ENCODE results near the gene VTCN1.

DNA sequence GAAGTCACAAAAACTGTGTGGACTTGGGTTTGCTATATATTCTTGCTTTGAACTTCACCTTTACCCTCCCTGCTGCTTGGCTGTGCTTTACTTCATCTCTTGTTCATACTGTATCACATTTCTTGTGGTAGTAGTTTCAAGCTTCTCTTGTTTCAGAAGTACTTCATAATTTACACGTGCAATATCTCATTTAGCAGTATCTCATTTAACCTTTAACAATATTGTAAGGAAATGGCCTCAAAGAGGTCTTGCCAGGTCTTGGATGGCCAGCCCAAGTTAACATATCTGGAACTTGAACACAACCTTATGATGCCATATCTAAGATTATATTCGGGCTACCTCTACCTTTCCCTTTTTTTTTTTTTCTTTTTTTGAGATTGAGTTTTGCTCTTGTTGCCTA is 87.5 kb downstream of the VTCN1 start:
- no peak for TF ChIP-seq POLR2A (IDR thresholded peaks at IDR 0.05)
- TF ChIP-seq, protein P1, sequence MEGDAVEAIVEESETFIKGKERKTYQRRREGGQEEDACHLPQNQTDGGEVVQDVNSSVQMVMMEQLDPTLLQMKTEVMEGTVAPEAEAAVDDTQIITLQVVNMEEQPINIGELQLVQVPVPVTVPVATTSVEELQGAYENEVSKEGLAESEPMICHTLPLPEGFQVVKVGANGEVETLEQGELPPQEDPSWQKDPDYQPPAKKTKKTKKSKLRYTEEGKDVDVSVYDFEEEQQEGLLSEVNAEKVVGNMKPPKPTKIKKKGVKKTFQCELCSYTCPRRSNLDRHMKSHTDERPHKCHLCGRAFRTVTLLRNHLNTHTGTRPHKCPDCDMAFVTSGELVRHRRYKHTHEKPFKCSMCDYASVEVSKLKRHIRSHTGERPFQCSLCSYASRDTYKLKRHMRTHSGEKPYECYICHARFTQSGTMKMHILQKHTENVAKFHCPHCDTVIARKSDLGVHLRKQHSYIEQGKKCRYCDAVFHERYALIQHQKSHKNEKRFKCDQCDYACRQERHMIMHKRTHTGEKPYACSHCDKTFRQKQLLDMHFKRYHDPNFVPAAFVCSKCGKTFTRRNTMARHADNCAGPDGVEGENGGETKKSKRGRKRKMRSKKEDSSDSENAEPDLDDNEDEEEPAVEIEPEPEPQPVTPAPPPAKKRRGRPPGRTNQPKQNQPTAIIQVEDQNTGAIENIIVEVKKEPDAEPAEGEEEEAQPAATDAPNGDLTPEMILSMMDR (IDR thresholded peaks at IDR 0.05) = no peak

Measured in suprapubic skin (tissue), 3 donors.